H1 (cell line): ENCODE measurements around the gene HNRNPK. TPM values are rescaled to one million over a fixed set of nuclear protein-coding genes. Genes with fewer than 3 reads are reported as not detected.

ENCODE experiments used
- ATF2 ChIP-seq: IDR thresholded peaks from 2 replicates; pipeline ENCODE4 v1.6.1; 2012; ENCODE audit warnings: low read length, inconsistent platforms
- CEBPB ChIP-seq: IDR thresholded peaks from 2 replicates; pipeline ENCODE4 v1.6.1; 2012; ENCODE audit warnings: low read depth, low read length
- NANOG ChIP-seq: IDR thresholded peaks from 2 replicates; pipeline ENCODE4 v1.6.1; 2011; ENCODE audit warnings: low read length, low read depth, mild to moderate bottlenecking, inconsistent platforms; ENCODE audit not compliant: insufficient read depth, poor library complexity, severe bottlenecking
- RAD21 ChIP-seq, 2 experiments: IDR thresholded peaks in 1 of 2; conservative IDR thresholded peaks in 1 of 2; 2 replicates each; pipeline ENCODE4 v1.6.1; 2011; ENCODE audit warnings: low read depth in 2 of 2, low read length in 2 of 2, improper control_type of control experiment in 1 of 2, inconsistent platforms in 1 of 2, mild to moderate bottlenecking in 1 of 2, moderate library complexity in 1 of 2
- SAP30 ChIP-seq: fragments of 300-600 bp; sonication (generic); IDR thresholded peaks from 2 replicates; pipeline ENCODE4 v1.7.1; 2012; ENCODE audit warnings: low read length, moderate library complexity, mild to moderate bottlenecking, inconsistent platforms; ENCODE audit not compliant: insufficient read depth, insufficient replicate concordance
- polyA plus RNA-seq, 7 experiments: library from polyadenylated mRNA; depleted of rRNA in 3 of 7; stranded (reverse) in 5 of 7; unstranded in 2 of 7; fragments of >200 nt in 5 of 7; fragments of 200-250 nt in 2 of 7; gene quantifications; 1 replicate in 5 of 7; 2 replicates in 1 of 7; 4 replicates in 1 of 7; pipeline versions ENCODE4 v1.2.1 to v1.2.3, GENCODE V29; 2011 to 2013; ENCODE audit warnings: missing spikeins in 2 of 7, mixed read lengths in 2 of 7
- total RNA-seq: library from RNA; stranded (reverse); fragmentation: NEBNext Ultra II Directional; extraction: Animal tissue kit (Norgen Biotek cat#: 25700); gene quantifications from 2 replicates; pipeline ENCODE4 v1.2.1, GENCODE V29; 2021

Gene HNRNPK
- total and polyA plus RNA-seq, 2 of the 8 experiments (the other 6 are each of a cell fraction or from before 2014, with no cell fraction given) = 414 to 887 TPM

GRCh38 chr9:83932851-83933250 is 47.2 kb downstream of the HNRNPK start (continued):
- TF ChIP-seq NANOG (no peak), ATF2 (no peak), SAP30 (no peak), RAD21 (IDR thresholded peaks at IDR 0.05 in 1 of 2, conservative IDR thresholded peaks at IDR 0.05 in 1 of 2; ENCODE audit: low read depth in 2 of 2, low read length in 2 of 2) (no peak), CEBPB (no peak)
